BLaER1 treated with 17β-estradiol and CSF1 and Interleukin-3, amounts not matched to agents 10 nM and 100 nM (cell line): ENCODE results near the gene C21orf91.
A peak's percentile ranks its signal among the peaks of the same experiment; 100 is the strongest.

ENCODE experiments used
- H3K27ac ChIP-seq, 11 experiments: shearing (Covaris generic); formaldehyde crosslinking; 2 replicates each; pipeline ENCODE4 v1.8.1; 2022
- H3K27me3 ChIP-seq, 11 experiments: shearing (Covaris generic); formaldehyde crosslinking; 2 replicates each; pipeline ENCODE4 v1.8.1; 2022
- H3K36me3 ChIP-seq, 11 experiments: shearing (Covaris generic); formaldehyde crosslinking; 2 replicates each; pipeline ENCODE4 v1.8.1; 2022
- H3K4me1 ChIP-seq, 10 experiments: shearing (Covaris generic); formaldehyde crosslinking; 2 replicates each; pipeline ENCODE4 v1.8.1; 2022
- H3K4me2 ChIP-seq, 11 experiments: shearing (Covaris generic); formaldehyde crosslinking; 2 replicates each; pipeline ENCODE4 v1.8.1; 2022
- H3K4me3 ChIP-seq, 10 experiments: shearing (Covaris generic); formaldehyde crosslinking; 2 replicates each; pipeline ENCODE4 v1.8.1; 2022
- H3K9ac ChIP-seq, 11 experiments: shearing (Covaris generic); formaldehyde crosslinking; 2 replicates each; pipeline ENCODE4 v1.8.1; 2022
- H3K9me3 ChIP-seq, 11 experiments: shearing (Covaris generic); formaldehyde crosslinking; replicated peaks in 1 of 11; 2 replicates each; pipeline ENCODE4 v1.8.1; 2022
- H4K20me1 ChIP-seq, 11 experiments: shearing (Covaris generic); formaldehyde crosslinking; 2 replicates each; pipeline ENCODE4 v1.8.1; 2022
- Cebpa-rat ChIP-seq, 11 experiments: shearing (Covaris generic); IDR thresholded peaks; 2 replicates each; pipeline ENCODE4 v1.8.1; 2022

The C21orf91 gene

DNA sequence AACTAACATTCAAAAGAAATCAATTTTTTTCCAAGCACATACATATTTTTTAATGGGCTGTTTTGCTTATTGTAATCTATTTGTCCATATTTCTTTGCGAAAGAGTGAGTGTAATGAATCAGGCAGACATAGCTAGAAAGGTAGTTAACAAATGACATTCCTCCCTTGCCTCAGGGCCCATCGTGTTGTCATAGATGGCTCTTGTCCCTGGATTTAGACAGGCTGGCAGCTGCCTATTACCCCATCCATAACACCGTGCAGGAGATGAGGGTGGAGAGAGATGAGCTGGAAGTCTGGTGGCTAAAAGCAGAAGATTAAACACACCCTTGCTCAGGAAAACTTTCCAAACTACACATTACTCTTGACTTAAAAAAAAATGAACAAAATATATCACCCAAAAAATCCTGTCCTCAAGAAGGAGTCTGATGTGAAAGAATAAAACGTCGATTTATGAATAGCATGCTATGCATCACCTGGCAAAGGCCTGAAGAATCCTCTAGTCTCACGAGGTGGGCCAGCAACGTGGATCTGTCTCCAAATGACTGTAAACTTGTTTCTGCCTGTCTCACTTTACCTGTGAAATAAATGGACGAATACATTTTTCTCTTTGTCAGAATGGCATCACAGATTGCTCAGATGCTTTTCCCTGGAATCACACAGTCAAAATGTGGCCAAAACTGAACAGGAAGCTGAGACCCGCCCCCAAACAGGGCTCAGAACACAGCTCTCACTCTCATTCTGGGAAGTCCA is 55.7 kb downstream of the C21orf91 start:
- Histone ChIP-seq H4K20me1 (no peaks in the 10 kb centered on the region), H3K27ac (no peak overlapping the region), H3K4me1 (no peaks in the 10 kb centered on the region), H3K27me3 (no peaks in the 10 kb centered on the region), H3K9ac (no peak overlapping the region), H3K4me2 (no peak overlapping the region), H3K9me3 (peaks cover 0 to 4% (median 0%) of the 10 kb centered on the region in 11 experiments; a peak in 1 of 22 replicates), H3K4me3 (no peak overlapping the region), H3K36me3 (no peaks in the 10 kb centered on the region)
- no peak for TF ChIP-seq Cebpa-rat (IDR thresholded peaks at IDR 0.05)

DNA sequence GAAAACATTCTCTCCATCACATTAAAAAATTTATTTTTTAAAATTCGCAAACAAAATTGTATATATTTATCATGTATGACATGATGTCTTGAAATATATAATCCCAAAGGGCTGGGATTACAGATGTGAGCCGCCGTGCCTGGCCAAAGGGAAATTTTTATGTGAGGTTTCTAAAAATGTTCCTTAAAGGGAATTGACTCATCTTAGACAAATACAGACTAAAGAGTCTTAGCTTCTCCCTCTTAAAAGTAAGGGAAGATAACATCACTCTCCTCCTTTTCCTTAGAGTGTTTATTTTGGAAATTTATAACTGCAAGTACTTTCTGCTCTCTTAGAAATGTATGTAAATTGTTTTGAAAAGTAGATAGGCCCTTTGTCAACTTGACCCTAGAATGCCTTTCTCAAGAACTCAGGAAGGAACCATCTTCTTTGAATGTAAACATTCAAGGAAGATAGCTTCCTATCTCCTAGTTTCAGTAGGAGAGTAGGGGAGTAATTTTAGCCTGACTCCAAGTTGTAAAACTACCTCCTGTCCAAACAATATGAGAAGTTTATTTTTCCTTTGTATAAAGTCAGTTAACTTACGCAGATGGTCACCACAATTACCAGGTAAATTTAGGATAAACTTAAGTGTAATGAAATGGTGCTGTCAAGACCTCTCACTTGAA is 59.5 kb downstream of the C21orf91 start:
- no peak overlapping the region for H3K4me2 ChIP-seq
- H3K4me1 ChIP-seq = no peaks in the 10 kb centered on the region
- no peak for TF ChIP-seq Cebpa-rat (IDR thresholded peaks at IDR 0.05)
- no peaks in the 10 kb centered on the region for H3K36me3 ChIP-seq
- H3K4me3 ChIP-seq = no peak overlapping the region
- H4K20me1 ChIP-seq = no peaks in the 10 kb centered on the region
- H3K27ac ChIP-seq = no peak overlapping the region
- H3K9me3 ChIP-seq = peaks cover 3 to 16% (median 8%) of the 10 kb centered on the region in 11 experiments; a peak in 16 of 22 replicates
- H3K9ac ChIP-seq = no peak overlapping the region
- no peaks in the 10 kb centered on the region for H3K27me3 ChIP-seq

DNA sequence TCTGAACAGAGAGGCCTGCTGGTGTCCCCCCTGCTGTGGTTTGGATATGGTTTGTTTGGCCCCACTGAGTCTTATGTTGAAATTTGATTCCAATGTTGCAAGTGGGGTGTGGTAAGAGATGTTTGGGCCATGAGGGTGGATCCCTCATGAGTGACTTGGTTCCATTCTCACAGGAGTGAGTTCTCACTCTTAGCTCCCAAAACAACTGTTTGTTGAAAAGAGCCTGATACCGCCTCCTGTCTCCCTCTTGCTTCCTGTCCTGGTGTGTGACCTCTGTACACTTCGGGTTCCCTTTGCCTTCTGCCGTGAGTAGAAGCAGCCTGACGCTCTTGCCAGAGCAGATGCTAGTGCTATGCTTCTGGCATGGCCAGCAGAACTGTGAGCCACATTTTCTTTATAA is 60.5 kb downstream of the C21orf91 start:
- no peak overlapping the region for H3K27ac ChIP-seq
- H3K4me1 ChIP-seq = no peaks in the 10 kb centered on the region

DNA sequence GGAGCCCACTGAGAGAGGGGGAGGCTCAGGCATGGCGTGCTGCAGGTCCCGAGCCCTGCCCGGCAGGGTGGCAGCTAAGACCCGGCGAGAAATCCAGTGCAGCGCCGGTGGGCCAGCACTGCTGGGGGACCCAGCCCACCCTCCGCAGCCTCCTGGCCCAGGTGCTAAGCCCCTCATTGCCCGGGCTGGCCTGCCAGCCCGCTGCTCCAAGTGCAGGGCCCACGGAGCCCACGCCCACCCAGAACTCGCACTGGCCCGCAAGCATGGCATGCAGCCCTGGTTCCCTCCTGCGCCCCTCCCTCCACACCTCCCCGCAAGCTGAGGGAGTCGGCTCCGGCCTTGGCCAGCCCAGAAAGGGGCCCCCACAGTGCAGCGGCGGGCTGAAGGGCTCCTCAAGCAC is 61.5 kb downstream of the C21orf91 start:
- Histone ChIP-seq H3K4me1 (no peaks in the 10 kb centered on the region; a peak in 1 of 20 replicates), H3K9ac (no peak overlapping the region), H3K27ac (no peak overlapping the region), H3K36me3 (no peaks in the 10 kb centered on the region), H4K20me1 (no peaks in the 10 kb centered on the region), H3K4me3 (no peak overlapping the region), H3K27me3 (no peaks in the 10 kb centered on the region), H3K4me2 (no peak overlapping the region), H3K9me3 (peaks cover 3 to 16% (median 8%) of the 10 kb centered on the region in 11 experiments; a peak in 16 of 22 replicates)
- TF ChIP-seq Cebpa-rat (IDR thresholded peaks at IDR 0.05) = no peak

More for the DNA sequence above, 60.5 kb downstream of the C21orf91 start:
- Histone ChIP-seq H3K4me3 (no peak overlapping the region), H4K20me1 (no peaks in the 10 kb centered on the region), H3K9ac (no peak overlapping the region), H3K4me2 (no peak overlapping the region), H3K9me3 (peaks cover 3 to 16% (median 8%) of the 10 kb centered on the region in 11 experiments; a peak in 16 of 22 replicates), H3K36me3 (no peaks in the 10 kb centered on the region), H3K27me3 (no peaks in the 10 kb centered on the region)
- no peak for TF ChIP-seq Cebpa-rat (IDR thresholded peaks at IDR 0.05)

DNA sequence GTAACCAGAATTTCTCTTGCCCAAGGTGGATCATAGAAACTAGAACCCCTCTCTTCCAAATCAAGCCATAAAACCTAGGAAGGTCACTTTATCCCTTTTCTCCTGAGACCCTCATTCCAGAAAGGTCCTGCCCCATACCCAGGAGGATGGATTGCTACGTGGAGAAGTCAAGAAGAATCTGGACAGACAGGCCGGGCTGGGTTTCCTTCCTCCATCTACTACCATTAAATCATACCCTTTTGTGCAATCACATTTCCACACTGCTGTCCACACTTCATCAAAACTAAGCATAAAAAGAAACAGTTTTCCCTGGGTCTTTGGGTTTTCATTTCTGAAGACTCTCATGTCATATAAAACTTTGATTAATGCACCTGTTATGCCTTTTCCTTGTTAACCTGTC is 65.4 kb downstream of the C21orf91 start:
- Histone ChIP-seq H3K4me1 (peaks cover 0 to 5% (median 0%) of the 10 kb centered on the region in 10 experiments; a peak in 2 of 20 replicates), H3K27ac (no peak overlapping the region), H3K27me3 (no peaks in the 10 kb centered on the region), H3K4me3 (no peak overlapping the region), H4K20me1 (no peaks in the 10 kb centered on the region), H3K36me3 (no peaks in the 10 kb centered on the region), H3K9me3 (peaks cover 4 to 21% (median 13%) of the 10 kb centered on the region in 11 experiments; a peak in 16 of 22 replicates), H3K9ac (no peak overlapping the region), H3K4me2 (no peak overlapping the region)
- no peak for TF ChIP-seq Cebpa-rat (IDR thresholded peaks at IDR 0.05)

DNA sequence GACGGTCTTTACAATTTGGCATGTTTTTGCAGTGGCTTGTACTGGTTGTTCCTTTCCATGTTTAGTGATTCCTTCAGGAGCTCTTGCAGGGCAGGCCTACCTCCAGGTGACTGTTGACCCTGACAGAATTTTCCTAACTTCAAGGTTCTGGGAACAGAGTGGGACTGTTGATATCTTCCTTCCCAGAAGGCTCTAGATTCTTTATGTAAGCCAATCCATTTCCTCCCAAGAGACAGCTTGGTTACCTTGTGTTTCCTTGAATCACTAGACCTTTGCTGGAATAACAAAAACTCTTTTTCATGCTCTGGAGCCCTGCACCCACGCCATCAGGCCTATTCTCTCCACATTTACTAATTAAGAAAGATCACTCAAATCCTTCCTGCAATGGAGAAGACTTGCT is 67.0 kb downstream of the C21orf91 start:
- Histone ChIP-seq H3K4me2 (peak overlapping the region in 2 of 11 experiments; percentile 4 to 26; a peak in 1 of 22 replicates), H3K27me3 (no peaks in the 10 kb centered on the region), H4K20me1 (no peaks in the 10 kb centered on the region), H3K27ac (no peak overlapping the region), H3K9me3 (peaks cover 0 to 11% (median 6%) of the 10 kb centered on the region in 11 experiments; a peak in 10 of 22 replicates), H3K36me3 (no peaks in the 10 kb centered on the region), H3K4me3 (no peak overlapping the region), H3K4me1 (peaks cover 0 to 5% (median 0%) of the 10 kb centered on the region in 10 experiments; a peak in 2 of 20 replicates), H3K9ac (no peak overlapping the region)
- no peak for TF ChIP-seq Cebpa-rat (IDR thresholded peaks at IDR 0.05)

DNA sequence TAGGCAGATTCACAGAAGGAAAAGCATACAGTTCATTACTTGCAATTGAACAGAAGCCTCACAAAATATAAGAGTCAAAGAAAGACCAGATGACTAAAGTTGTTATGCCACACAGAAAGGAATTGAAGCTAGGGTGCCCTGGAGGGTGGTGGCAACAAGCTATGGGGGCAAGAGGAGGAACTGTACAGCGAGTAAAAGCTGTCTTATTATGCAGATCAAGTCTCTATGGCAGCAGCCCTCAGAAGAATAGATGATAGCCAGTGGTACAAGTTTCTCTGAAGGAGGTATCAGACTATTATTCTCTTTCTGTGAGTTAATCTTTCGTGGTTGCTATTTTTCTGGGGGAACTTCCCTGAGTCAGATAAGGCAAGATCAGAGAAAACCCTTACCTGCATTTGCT is 72.2 kb downstream of the C21orf91 start:
- no peak for TF ChIP-seq Cebpa-rat (IDR thresholded peaks at IDR 0.05)
- H3K4me2 ChIP-seq = no peak overlapping the region
- H3K9me3 ChIP-seq = peaks cover 15 to 31% (median 22%) of the 10 kb centered on the region in 11 experiments; a peak in 20 of 22 replicates
- H3K27me3 ChIP-seq = no peaks in the 10 kb centered on the region
- no peak overlapping the region for H3K9ac ChIP-seq
- H3K36me3 ChIP-seq = no peaks in the 10 kb centered on the region; a peak in 1 of 22 replicates
- H3K4me3 ChIP-seq = no peak overlapping the region
- H3K27ac ChIP-seq = no peak overlapping the region
- H4K20me1 ChIP-seq = no peaks in the 10 kb centered on the region
- H3K4me1 ChIP-seq = no peaks in the 10 kb centered on the region

DNA sequence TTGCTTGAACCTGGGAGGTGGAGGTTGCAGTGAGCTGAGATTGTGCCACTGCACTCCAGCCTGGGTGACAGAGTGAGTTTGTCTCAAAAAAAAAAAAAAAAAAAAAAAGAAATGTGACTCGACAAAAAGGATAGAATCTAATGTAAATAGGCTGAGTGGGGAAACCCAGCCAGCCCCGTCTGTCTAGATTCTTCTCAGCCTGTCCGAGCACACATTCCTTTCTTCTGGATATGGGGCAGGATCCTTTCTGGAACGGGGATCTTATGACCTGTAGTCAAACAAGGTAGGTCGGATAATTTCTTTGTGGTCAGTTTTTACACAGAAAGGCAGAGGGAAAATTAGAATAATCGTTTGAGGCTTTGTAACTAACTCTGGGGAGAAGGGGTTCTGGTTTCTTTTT is 74.1 kb downstream of the C21orf91 start:
- H3K36me3 ChIP-seq = no peaks in the 10 kb centered on the region; a peak in 1 of 22 replicates
- no peak overlapping the region for H3K27ac ChIP-seq
- H3K9ac ChIP-seq = no peak overlapping the region
- H4K20me1 ChIP-seq = no peaks in the 10 kb centered on the region
- H3K4me3 ChIP-seq = no peak overlapping the region
- H3K27me3 ChIP-seq = no peaks in the 10 kb centered on the region
- no peak overlapping the region for H3K4me2 ChIP-seq
- TF ChIP-seq Cebpa-rat (IDR thresholded peaks at IDR 0.05) = no peak
- H3K9me3 ChIP-seq = peaks cover 15 to 31% (median 22%) of the 10 kb centered on the region in 11 experiments; a peak in 20 of 22 replicates
- H3K4me1 ChIP-seq = no peaks in the 10 kb centered on the region

DNA sequence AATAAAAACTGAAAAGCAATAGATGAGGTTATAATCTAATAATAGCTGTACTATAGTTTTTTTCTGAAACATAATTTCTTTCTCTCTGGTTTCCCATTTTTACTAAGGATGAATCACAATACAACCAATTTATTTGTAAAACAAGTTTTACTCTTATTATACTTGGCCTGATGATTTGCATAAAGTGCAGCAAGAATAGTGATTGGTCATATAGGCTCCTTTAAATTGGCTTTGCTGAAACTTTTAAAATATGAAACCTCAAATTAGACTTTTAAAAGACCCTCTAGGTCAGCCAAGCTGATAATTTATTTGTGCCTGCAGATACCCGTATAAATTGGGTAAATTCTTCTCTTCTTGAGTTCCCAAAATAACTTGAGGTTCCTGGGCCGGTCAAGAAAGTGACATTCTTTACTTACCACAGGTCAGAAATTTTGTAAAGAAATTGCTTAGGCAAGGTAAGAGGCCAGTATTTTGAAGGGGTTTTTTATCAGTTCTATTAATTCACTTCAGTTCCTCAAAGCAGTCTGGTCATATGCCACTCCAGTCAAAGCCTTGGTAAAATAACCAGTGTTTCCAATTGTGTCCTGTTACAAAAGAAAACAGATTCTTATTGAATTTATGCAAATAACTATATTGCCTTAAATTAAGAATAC is 76.1 kb downstream of the C21orf91 start:
- Histone ChIP-seq H3K36me3 (no peaks in the 10 kb centered on the region; a peak in 1 of 22 replicates), H3K27ac (no peak overlapping the region), H3K9me3 (peaks cover 11 to 26% (median 17%) of the 10 kb centered on the region in 11 experiments; a peak in 20 of 22 replicates), H3K9ac (no peak overlapping the region), H4K20me1 (no peaks in the 10 kb centered on the region), H3K27me3 (no peaks in the 10 kb centered on the region), H3K4me1 (no peaks in the 10 kb centered on the region), H3K4me3 (no peak overlapping the region), H3K4me2 (no peak overlapping the region)
- no peak for TF ChIP-seq Cebpa-rat (IDR thresholded peaks at IDR 0.05)
